UCSD-AML1 (cell line): ENCODE results near the gene PSMF1.

Source experiments
- DNase-seq: peaks from one replicate; lab custom pipeline; 2025; ENCODE audit not compliant: unreplicated experiment; lab: John Stamatoyannopoulos, UW

The PSMF1 gene

GRCh38 chr20:1188347-1188746 lies 69.9 kb downstream of the PSMF1 start:
- DNase-seq: no peak

GRCh38 chr20:1189827-1190226 lies 71.4 kb downstream of the PSMF1 start:
- no peak for DNase-seq

- no peak for DNase-seq
Observed at GRCh38 chr20:1190847-1191246, 72.4 kb downstream of the PSMF1 start.

DNA sequence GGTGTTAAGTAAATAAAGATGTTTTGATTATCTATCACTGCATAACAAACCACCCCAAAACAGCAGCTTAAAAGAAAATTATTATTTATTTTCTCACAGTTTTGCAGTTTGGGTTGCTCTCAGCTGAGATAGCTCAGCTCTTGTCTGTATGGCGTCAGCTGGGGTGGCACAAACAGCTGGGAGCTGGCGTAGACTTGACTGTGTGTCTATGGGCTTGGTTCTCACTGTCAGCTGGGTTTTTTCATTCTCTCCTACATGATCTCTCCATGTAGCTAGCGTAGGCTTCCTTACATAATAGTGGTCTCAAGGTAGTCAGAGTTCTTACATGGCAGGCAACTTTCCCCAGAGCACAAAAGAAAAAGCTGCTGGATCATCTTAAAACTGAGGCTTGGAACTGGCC lies 72.9 kb downstream of the PSMF1 start:
- DNase-seq: no peak

DNA sequence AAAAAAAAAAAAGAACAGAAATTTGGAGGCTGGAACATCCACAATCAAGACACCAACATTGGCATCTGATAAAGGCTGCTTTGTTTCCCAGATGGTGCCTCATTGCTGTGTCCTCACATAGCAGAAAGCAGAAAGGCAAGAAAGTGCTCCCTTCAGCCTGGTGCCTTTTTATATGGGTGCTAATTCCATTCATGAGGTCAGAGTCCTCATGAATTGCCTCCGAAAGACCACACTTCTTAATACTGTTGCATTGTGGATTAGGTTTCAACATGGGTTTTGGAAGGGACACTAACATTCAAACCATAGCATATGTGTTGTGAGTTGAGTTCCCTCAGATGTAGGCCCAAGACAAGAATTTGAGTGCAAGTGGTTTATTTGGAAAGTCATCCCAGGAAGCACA lies 76.8 kb downstream of the PSMF1 start:
- no peak for DNase-seq

- no peak for DNase-seq
Observed at GRCh38 chr20:1196634-1197033, 78.2 kb downstream of the PSMF1 start.

DNA sequence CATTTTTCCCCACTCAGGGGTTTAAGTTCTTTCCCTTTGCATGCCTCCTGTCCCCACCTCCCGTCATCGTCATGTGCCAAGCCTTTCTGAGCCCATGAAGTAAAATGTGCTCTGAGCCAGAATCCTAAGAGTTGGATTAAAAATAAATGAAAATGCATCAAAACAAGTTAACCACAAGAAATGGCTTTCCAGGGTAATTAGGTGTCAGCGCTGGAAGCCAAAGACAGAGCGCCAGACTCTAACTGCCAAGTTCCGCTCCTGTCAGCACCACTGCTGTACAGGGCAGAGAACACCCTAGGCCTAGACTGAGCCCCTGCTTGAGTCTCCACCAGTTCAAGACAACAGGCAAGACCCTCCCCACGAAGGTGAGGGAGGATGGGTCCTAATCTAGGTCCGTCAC lies 79.4 kb downstream of the PSMF1 start:
- DNase-seq: no peak

DNA sequence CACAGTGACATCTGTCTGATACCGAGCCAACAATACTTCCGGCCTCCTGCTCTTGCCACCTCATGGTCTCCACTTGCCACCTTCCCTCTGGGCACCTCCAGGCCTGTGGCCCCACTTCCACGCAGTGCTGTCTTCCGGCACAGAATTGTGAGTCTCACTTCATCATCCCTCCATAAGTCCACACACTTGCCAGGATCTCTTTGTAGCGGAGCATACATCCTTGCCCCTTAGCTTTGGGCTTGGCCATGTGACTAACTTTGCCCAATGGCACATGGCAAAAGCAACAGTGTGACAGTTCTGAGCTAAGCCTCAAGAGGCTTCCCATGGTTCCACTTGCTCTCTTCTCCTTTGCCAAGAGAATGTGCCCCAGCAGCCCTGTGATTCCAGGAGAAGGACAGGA lies 80.3 kb downstream of the PSMF1 start:
- no peak for DNase-seq

GRCh38 chr20:1199212-1199873 lies 80.9 kb downstream of the PSMF1 start:
- no peak for DNase-seq

GRCh38 chr20:1199964-1200363 lies 81.6 kb downstream of the PSMF1 start:
- no peak for DNase-seq

DNA sequence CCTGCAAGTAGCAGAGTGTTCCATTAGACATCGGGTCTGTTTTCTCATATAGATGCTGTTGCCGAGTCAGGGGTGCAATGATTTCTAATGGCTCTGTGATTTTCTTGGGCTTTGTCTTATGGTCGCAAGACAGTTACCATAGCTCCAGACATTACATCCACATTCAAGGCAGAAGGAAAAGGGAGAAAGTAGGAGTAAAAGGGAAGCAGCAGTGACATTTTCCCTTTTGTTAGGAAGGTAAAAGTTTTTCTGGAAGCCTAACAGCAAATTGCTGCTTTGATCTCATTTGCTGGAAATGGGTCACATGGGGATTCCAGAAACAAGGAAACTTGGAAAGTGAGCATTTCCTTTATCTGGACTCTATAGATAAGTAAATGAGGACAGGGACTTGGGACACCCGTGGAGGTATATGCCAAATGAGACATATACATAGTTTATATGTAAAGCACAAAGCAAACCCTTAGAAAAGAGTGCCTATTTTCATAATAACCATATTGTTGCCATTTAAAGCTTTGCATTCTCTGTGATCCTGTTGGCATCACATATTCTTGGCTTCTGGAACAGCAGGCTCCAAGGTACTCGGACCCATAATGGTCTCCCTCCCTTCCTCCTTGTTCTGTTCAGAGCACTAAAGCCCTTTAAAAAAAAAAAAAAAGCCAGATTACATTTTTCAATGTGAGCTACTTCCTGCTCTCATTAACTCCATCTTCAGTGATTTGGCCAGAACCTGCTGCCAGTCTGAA lies 84.5 kb downstream of the PSMF1 start, which contains the start of gene C20orf202:
Gene C20orf202, plus strand, starts transcription at position 693 of the 743 bp plus-strand sequence. CDS start 132 bp downstream, outside the sequence.
- no peak for DNase-seq

GRCh38 chr20:1203630-1204029 lies 85.2 kb downstream of the PSMF1 start:
- no peak for DNase-seq

DNA sequence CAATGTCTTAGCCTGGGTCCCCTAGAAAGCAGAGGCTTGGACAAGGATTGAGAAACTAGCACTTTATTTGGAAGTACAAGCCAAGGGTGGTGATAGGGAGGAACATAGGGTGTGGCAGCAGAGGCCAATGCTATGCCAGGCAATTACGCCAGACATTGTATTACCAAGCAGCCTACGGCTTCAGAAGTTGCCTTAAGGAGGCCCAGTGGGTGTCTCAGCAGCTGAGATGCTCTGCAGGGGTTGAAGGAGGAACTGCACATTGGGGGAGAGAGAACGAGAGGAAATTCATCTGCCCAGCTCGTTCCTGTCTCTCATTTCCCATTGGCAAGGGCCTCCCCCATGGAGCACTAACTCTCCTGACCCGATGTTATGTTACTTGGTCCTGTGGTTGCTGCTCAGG lies 85.7 kb downstream of the PSMF1 start:
- peak; percentile 44 for DNase-seq

DNA sequence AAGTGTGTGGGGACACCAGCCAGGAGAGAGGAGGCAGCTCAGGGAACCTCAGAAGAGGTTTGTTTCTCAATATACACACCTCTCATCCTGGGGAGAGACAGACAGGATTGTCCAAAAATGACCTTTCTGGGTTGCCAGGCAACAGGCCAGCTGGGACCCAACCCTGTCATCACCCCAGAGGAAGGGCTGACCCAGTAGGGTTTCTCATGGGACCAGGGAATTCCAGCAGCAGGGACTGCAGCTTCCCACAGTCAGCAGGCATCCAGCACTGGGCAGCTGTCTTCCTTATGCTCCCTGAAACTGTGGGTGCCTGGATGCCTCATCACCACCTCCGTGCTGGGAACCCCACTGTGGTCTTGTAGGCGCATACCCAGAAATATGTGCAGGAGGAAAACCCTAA lies 86.2 kb downstream of the PSMF1 start:
- no peak for DNase-seq

DNA sequence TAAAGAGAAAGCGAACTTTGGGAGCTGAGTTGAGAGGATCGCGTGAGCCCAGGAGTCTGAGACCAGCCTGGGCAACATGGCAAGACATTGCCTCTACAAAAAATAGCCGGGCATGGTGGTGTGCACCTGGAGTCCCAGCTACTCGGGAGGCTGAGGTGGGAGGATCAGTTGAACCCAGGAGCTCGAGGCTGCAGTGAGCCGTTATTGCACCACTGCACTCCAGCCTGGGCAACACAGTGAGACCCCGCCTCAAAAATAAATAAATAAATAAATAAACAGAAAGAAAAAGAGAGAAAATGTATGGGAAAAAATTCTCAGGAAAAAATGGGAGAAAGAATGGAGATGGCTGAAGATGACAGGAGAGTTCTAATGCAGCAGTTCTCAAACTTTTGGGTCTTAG lies 87.4 kb downstream of the PSMF1 start:
- no peak for DNase-seq

DNA sequence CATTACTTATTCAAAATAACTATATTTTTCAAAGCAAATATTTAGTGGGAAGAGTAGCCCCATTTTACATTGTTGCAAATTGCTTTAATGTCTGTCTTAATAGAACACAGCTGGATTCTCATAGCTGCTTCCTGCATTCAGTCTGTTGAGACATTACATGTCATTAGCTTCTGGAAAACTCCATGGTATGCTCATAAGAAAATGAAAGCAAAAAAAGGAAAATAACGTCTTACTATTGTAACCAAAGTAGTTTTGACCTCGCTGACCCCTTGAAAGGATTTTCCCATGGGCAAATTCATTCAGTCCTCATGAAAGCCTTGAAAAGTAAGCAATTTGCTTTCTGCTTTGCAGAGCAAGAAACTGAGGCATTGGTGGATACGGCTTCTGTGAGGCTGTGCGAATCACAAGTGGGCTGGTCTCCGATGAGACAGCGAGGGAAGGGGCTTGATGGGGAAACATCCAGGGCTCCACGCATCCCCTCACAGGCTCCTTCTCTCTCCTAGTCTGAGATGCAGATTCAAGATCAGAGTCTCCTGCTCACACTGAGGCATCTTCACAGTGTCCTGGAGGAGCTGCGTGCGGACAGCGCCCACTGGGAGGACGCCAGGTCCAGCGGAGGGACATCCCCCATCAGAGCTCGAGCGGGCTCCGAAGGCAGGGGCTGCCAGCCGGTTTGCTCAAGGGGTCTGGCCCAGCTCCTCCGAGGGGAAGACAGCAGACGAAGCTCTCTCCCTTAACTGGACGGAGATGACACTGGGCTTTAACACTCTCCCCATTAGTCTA lies 88.2 kb downstream of the PSMF1 start:
- DNase-seq: no peak

DNA sequence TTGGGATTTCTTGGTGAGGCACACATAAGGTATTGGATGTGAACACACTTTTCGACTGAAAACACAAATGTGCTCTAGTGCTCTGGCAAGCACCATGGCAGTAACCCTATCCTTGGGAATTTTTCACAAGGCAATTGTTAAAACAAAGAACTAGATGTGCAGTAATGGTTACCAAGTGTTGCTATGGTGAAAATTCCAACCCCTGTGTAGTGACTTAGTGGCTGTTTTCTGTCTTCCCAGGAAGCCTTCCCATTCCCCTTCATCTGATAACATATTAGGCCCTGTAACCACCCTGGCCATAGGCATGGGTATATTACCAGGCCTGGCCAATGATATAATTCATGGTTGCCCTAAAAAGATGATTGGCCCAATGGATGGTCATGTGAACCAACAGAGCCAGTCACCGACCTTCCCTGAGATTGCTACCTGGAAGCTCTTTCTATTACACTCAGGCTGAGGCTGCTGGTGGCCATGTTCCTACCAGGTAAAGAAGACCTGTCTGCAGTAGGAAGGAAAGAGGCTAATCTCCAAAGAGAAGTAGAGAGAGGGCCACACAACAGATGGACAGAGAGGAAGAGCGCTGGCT lies 89.0 kb downstream of the PSMF1 start:
- no peak for DNase-seq

- no peak for DNase-seq
Observed at GRCh38 chr20:1209447-1210387, 91.3 kb downstream of the PSMF1 start.

- no peak for DNase-seq
Observed at GRCh38 chr20:1210501-1210900, 92.1 kb downstream of the PSMF1 start.

- no peak for DNase-seq
Observed at GRCh38 chr20:1212023-1212422, 93.6 kb downstream of the PSMF1 start.
